NB4 (cell line): ENCODE results near the gene INHBB.

ENCODE experiments used
- DNase-seq: peaks from one replicate; pipeline ENCODE4 v3.0.0; 2010; ENCODE audit warnings: low read depth
- H3K4me3 ChIP-seq: one replicate; pipeline ENCODE4 v1.5.1; 2011; ENCODE audit warnings: mild to moderate bottlenecking, low read depth, low read length, moderate library complexity
- CTCF ChIP-seq: IDR thresholded peaks from one replicate; pipeline ENCODE4 v1.5.1; 2012; ENCODE audit warnings: low read depth, low read length
- MAX ChIP-seq: IDR thresholded peaks from 2 replicates; pipeline ENCODE4 v1.6.1; 2011; ENCODE audit warnings: low read depth, low read length
- MYC ChIP-seq: IDR thresholded peaks from 2 replicates; pipeline ENCODE4 v1.6.1; 2011; ENCODE audit warnings: low read depth, low read length
- POLR2A ChIP-seq: IDR thresholded peaks from 2 replicates; pipeline ENCODE4 v1.6.1; 2011; ENCODE audit warnings: mild to moderate bottlenecking; ENCODE audit not compliant: insufficient read length; ENCODE audit errors: extremely low read depth

Gene INHBB

GRCh38 chr2:120321721-120322284, 24.1 kb upstream of the INHBB start:
- DNase-seq = no peak
- no peak for TF ChIP-seq CTCF
- TF ChIP-seq MYC = no peak
- TF ChIP-seq POLR2A = no peak
- no peak for TF ChIP-seq MAX
- no peak overlapping the region for H3K4me3 ChIP-seq

GRCh38 chr2:120322329-120322728, 23.6 kb upstream of the INHBB start:
- H3K4me3 ChIP-seq = no peak overlapping the region
- DNase-seq = no peak

GRCh38 chr2:120323214-120323613, 22.7 kb upstream of the INHBB start:
- TF ChIP-seq MAX (no peak), CTCF (no peak), MYC (no peak), POLR2A (no peak)
- peak; percentile 35 for DNase-seq

More at GRCh38 chr2:120322329-120322728, 23.6 kb upstream of the INHBB start:
- TF ChIP-seq MAX (no peak), CTCF (no peak), MYC (no peak), POLR2A (no peak)

GRCh38 chr2:120323807-120324399, 22.0 kb upstream of the INHBB start:
- no peak for DNase-seq
- H3K4me3 ChIP-seq = no peak overlapping the region
- TF ChIP-seq CTCF (no peak), MAX (no peak), MYC (no peak), POLR2A (no peak)

More at GRCh38 chr2:120323214-120323613, 22.7 kb upstream of the INHBB start:
- H3K4me3 ChIP-seq = no peak overlapping the region

GRCh38 chr2:120324933-120325332, 21.0 kb upstream of the INHBB start:
- DNase-seq = no peak
- no peak overlapping the region for H3K4me3 ChIP-seq
- TF ChIP-seq CTCF (no peak), MAX (no peak), POLR2A (no peak), MYC (no peak)
